Astrocyte (in vitro differentiated cells and primary cell): ENCODE data around the gene GNB1L.

Experiments
- CTCF ChIP-seq: IDR thresholded peaks from 2 replicates; pipeline ENCODE4 v1.5.1; 2011; ENCODE audit warnings: low read depth, mild to moderate bottlenecking, inconsistent platforms, low read length, moderate library complexity; ENCODE audit not compliant: insufficient read depth
- EZH2 ChIP-seq: IDR thresholded peaks from 2 replicates; pipeline ENCODE4 v1.6.1; 2012; ENCODE audit warnings: mild to moderate bottlenecking, low read length, inconsistent platforms; ENCODE audit not compliant: insufficient read depth

- TF ChIP-seq CTCF (no peak), EZH2 (no peak)
These were observed 112.3 kb downstream of the GNB1L start for GRCh38 chr22:19742160-19743066.
